ENCODE measurements around the gene ALAS1. TPM values are rescaled to one million over a fixed set of nuclear protein-coding genes. Genes with fewer than 3 reads are reported as not detected.

The ALAS1 gene
- total and polyA plus RNA-seq, 4 donors = 38.7 to 85.1 (median 57.2) TPM

DNA sequence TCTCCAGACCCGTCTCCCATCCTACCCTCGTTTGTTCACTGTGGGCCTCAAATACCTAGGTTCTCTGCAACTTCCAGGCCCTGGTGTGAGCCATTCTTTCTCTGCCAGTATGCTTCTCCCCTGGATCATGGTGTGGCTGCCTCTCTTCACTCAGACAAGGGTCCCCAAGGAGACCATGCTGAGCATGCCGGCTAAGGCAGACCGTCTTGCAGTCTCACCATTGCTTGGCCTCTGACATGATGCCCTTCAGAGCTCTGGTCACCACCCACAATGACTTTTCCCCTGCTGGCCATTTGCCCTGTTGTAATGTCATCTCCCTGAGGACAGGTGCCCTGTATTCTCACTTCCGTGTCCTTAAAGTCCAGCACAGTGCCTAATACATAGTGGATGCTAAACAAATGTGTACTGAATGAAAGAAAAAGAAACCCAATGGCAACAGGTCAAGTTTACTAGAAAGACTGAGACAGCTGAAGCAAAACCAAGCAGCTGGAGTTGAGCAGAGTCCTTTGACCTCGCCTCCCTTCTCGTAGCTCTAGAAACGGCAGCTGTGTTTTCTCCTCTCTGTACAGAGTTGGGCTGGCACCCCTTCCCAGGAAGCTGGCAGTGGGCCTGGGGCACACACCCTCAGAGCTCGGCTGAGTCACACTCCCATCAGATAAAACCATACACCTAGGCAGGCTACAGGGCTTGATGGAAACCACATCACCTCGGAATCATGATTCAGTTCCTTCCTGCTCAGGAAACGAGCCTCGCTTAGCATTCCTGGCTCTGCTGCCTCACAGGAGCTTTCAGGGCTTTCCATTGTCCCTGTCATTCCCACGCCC lies 18.8 kb downstream of the ALAS1 start:
- 32 to 34% methylated on average over 13 of the region's 13 CpGs for whole genome bisulfite sequencing, 2 donors
- Histone ChIP-seq H3K36me3 (ENCODE audit: control insufficient read depth in 4 of 4, insufficient read depth in 4 of 4, low read length in 4 of 4) (peaks cover 10 to 30% (median 28%) of the 10 kb centered on the region in 4 donors), H3K4me1 (ENCODE audit: control insufficient read depth in 5 of 5, insufficient read depth in 5 of 5, low read length in 5 of 5) (peaks cover 6 to 37% (median 23%) of the 10 kb centered on the region in 5 donors), H3K9ac (ENCODE audit: insufficient read depth in 1 of 2, low read length in 2 of 2) (peak overlapping the region in 1 of 2 donors; percentile 26), H3K27me3 (ENCODE audit: control insufficient read depth in 3 of 3, insufficient read depth in 3 of 3, low read length in 2 of 3) (no peaks in the 10 kb centered on the region), H3K27ac (ENCODE audit: low read depth in 1 of 2, low read length in 1 of 2) (peak overlapping the region; percentile 83 to 92), H3K9me3 (ENCODE audit: control insufficient read depth in 4 of 4, insufficient read depth in 3 of 4, low read length in 3 of 4) (no peaks in the 10 kb centered on the region), H3K4me3 (no peak overlapping the region)
- ATAC-seq (ENCODE audit: insufficient read depth, low FRiP score) = peak; percentile 70
- DNase-seq = peak; percentile 41 to 66 (median 57)
- TF ChIP-seq, protein P1, sequence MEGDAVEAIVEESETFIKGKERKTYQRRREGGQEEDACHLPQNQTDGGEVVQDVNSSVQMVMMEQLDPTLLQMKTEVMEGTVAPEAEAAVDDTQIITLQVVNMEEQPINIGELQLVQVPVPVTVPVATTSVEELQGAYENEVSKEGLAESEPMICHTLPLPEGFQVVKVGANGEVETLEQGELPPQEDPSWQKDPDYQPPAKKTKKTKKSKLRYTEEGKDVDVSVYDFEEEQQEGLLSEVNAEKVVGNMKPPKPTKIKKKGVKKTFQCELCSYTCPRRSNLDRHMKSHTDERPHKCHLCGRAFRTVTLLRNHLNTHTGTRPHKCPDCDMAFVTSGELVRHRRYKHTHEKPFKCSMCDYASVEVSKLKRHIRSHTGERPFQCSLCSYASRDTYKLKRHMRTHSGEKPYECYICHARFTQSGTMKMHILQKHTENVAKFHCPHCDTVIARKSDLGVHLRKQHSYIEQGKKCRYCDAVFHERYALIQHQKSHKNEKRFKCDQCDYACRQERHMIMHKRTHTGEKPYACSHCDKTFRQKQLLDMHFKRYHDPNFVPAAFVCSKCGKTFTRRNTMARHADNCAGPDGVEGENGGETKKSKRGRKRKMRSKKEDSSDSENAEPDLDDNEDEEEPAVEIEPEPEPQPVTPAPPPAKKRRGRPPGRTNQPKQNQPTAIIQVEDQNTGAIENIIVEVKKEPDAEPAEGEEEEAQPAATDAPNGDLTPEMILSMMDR (IDR thresholded peaks at IDR 0.05; ENCODE audit: control extremely low read depth, extremely low read depth) = no peak

DNA sequence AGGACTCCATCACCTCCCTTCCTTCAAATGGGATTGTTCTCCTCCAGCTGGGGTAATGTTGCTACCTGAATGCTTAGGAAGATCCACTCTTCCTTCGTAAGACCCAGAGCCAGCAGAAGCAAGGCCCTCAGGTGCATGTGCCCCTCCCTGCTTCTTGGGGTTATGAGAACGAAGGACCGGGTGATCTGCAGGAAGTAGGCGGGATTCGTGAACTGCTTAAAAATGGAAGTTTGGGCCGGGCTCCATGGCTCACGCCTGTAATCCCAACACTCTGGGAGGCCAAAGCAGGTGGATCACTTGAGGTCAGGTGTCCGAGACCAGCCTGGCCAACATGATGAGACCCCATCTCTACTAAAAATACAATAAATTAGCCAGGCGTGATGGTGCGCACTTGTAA lies 19.4 kb downstream of the ALAS1 start:
- Histone ChIP-seq H3K27ac (ENCODE audit: low read depth in 1 of 2, low read length in 1 of 2) (peak overlapping the region; percentile 83 to 92), H3K9me3 (ENCODE audit: control insufficient read depth in 4 of 4, insufficient read depth in 3 of 4, low read length in 3 of 4) (no peaks in the 10 kb centered on the region), H3K4me1 (ENCODE audit: control insufficient read depth in 5 of 5, insufficient read depth in 5 of 5, low read length in 5 of 5) (peaks cover 6 to 37% (median 24%) of the 10 kb centered on the region in 5 donors), H3K27me3 (ENCODE audit: control insufficient read depth in 3 of 3, insufficient read depth in 3 of 3, low read length in 2 of 3) (no peaks in the 10 kb centered on the region), H3K4me3 (no peak overlapping the region), H3K36me3 (ENCODE audit: control insufficient read depth in 4 of 4, insufficient read depth in 4 of 4, low read length in 4 of 4) (peaks cover 10 to 25% (median 22%) of the 10 kb centered on the region in 4 donors), H3K9ac (ENCODE audit: insufficient read depth in 1 of 2, low read length in 2 of 2) (peak overlapping the region in 1 of 2 donors; percentile 13)
- no peak for DNase-seq
- no peak for ATAC-seq (ENCODE audit: insufficient read depth, low FRiP score)
- TF ChIP-seq, protein P1 (IDR thresholded peaks at IDR 0.05; ENCODE audit: control extremely low read depth, extremely low read depth) = no peak
- WGBS, 2 donors = 46 to 52% methylated on average over 10 of the region's 10 CpGs

DNA sequence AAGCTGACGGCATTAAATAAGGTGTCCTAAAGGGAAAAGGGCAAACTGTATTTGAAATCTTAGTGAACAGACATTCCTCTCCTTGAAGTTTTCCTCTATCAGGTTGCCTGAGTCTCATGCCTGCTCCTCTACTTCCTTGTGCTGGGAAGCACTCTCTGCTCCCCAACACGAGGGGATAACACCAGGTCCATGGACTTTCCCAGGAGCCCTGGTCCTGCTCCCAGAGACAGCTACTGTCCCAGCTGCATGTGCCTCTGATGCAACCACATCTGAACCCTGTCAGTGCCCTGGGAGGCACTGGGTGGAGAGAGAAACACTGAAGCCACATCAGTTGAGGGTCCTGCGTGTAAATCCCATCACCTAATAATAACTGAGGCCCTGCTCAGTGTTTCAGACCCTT lies 20.1 kb downstream of the ALAS1 start:
- TF ChIP-seq, protein P1 (IDR thresholded peaks at IDR 0.05; ENCODE audit: control extremely low read depth, extremely low read depth) = no peak
- WGBS, 2 donors = 63 to 67% methylated on average over 3 of the region's 3 CpGs
- H3K4me3 ChIP-seq = no peak overlapping the region
- peaks cover 8 to 21% (median 18%) of the 10 kb centered on the region in 4 donors for H3K36me3 ChIP-seq (ENCODE audit: control insufficient read depth in 4 of 4, insufficient read depth in 4 of 4, low read length in 4 of 4)
- no peaks in the 10 kb centered on the region for H3K27me3 ChIP-seq (ENCODE audit: control insufficient read depth in 3 of 3, insufficient read depth in 3 of 3, low read length in 2 of 3)
- ATAC-seq (ENCODE audit: insufficient read depth, low FRiP score) (no peak), DNase-seq (no peak)
- no peaks in the 10 kb centered on the region for H3K9me3 ChIP-seq (ENCODE audit: control insufficient read depth in 4 of 4, insufficient read depth in 3 of 4, low read length in 3 of 4)
- peak overlapping the region; percentile 83 to 86 for H3K27ac ChIP-seq (ENCODE audit: low read depth in 1 of 2, low read length in 1 of 2)
- H3K9ac ChIP-seq (ENCODE audit: insufficient read depth in 1 of 2, low read length in 2 of 2) = peak overlapping the region in 1 of 2 donors; percentile 23
- peaks cover 6 to 37% (median 24%) of the 10 kb centered on the region in 5 donors for H3K4me1 ChIP-seq (ENCODE audit: control insufficient read depth in 5 of 5, insufficient read depth in 5 of 5, low read length in 5 of 5)

Data from lung (tissue), 12 donors.